WTC11 (cell line): Measurements from ENCODE around the gene GDAP1L1. TPM values are rescaled to one million over a fixed set of nuclear protein-coding genes. Genes with fewer than 3 reads are reported as not detected.
A peak's percentile ranks its signal among the peaks of the same experiment; 100 is the strongest.

ENCODE experiments used
- ATAC-seq: fragments of 200-7000 bp; cut with Tn5 transposase; 2 replicates; pipeline ENCODE4 v1.10.0; 2021; ENCODE audit warnings: mild to moderate bottlenecking, moderate library complexity
- CTCF ChIA-PET: fragments of 300-600 bp; sonication (Branson Sonifier 250); formaldehyde crosslinking; loops from one replicate; lab custom pipeline; 2021; ENCODE audit warnings: antibody characterized with exemption; lab: Charles Lee
- POLR2A ChIA-PET: fragments of 350-600 bp; sonication (Branson Sonifier 250); formaldehyde crosslinking; loops from one replicate; lab custom pipeline; 2021; ENCODE audit warnings: antibody characterized with exemption; lab: Charles Lee
- DNase-seq: peaks from one replicate; pipeline ENCODE4 v3.0.0; 2021; ENCODE audit warnings: low spot score
- H3K27ac Mint-ChIP-seq: 2 replicates; pipeline ENCODE4 v1.8.0; 2021; ENCODE audit warnings: mixed read lengths
- H3K27me3 Mint-ChIP-seq: 2 replicates; pipeline ENCODE4 v1.8.0; 2021; ENCODE audit warnings: low read depth, mild to moderate bottlenecking, moderate library complexity, mixed read lengths
- H3K36me3 Mint-ChIP-seq: 2 replicates; pipeline ENCODE4 v1.8.0; 2021; ENCODE audit warnings: mixed read lengths
- H3K4me1 Mint-ChIP-seq: 2 replicates; pipeline ENCODE4 v1.8.0; 2022; ENCODE audit warnings: mixed read lengths
- H3K4me3 Mint-ChIP-seq: 2 replicates; pipeline ENCODE4 v1.8.0; 2021; ENCODE audit warnings: mild to moderate bottlenecking, moderate library complexity, mixed read lengths
- H3K9me3 Mint-ChIP-seq: 2 replicates; pipeline ENCODE4 v1.8.0; 2021; ENCODE audit warnings: mixed read lengths
- EMX1 ChIP-seq: fragments of 250-450 bp; sonication (Bioruptor Pico); IDR thresholded peaks from 2 replicates; pipeline ENCODE4 v1.8.0; 2021; ENCODE audit warnings: mild to moderate bottlenecking
- FOXK1 ChIP-seq: sonication (generic); formaldehyde crosslinking; IDR thresholded peaks from 2 replicates; pipeline ENCODE4 v1.8.0; 2022; ENCODE audit warnings: mild to moderate bottlenecking, moderate library complexity, missing genetic modification reagents
- NFATC4 ChIP-seq: fragments of 250-450 bp; sonication (Bioruptor Pico); IDR thresholded peaks from 2 replicates; pipeline ENCODE4 v1.9.0; 2021; ENCODE audit warnings: mild to moderate bottlenecking
- NFYB ChIP-seq: sonication (generic); formaldehyde crosslinking; conservative IDR thresholded peaks from 2 replicates; pipeline ENCODE4 v1.8.0; 2022; ENCODE audit warnings: low read depth, missing genetic modification reagents
- PRRX2 ChIP-seq: fragments of 250-450 bp; sonication (Bioruptor Pico); IDR thresholded peaks from 2 replicates; pipeline ENCODE4 v1.8.0; 2021; ENCODE audit warnings: mild to moderate bottlenecking
- RELA ChIP-seq: sonication (generic); formaldehyde crosslinking; IDR thresholded peaks from 2 replicates; pipeline ENCODE4 v1.8.1; 2022; ENCODE audit warnings: missing genetic modification reagents, mild to moderate bottlenecking, borderline replicate concordance
- ZBTB21 ChIP-seq: sonication (generic); formaldehyde crosslinking; IDR thresholded peaks from 2 replicates; pipeline ENCODE4 v1.8.1; 2023; ENCODE audit warnings: mild to moderate bottlenecking, missing genetic modification reagents, borderline replicate concordance
- ZNF263 ChIP-seq: sonication (generic); formaldehyde crosslinking; IDR thresholded peaks from 2 replicates; pipeline ENCODE4 v1.8.1; 2022; ENCODE audit warnings: low read depth, mild to moderate bottlenecking, moderate library complexity, missing genetic modification reagents
- ZNF423 ChIP-seq: fragments of 250-450 bp; sonication (Bioruptor Pico); IDR thresholded peaks from 2 replicates; pipeline ENCODE4 v2.1.2; 2022; ENCODE audit warnings: mild to moderate bottlenecking, moderate library complexity
- ZNF671 ChIP-seq: fragments of 250-450 bp; sonication (Bioruptor Pico); IDR thresholded peaks from 2 replicates; pipeline ENCODE4 v1.8.0; 2021; ENCODE audit warnings: mild to moderate bottlenecking
- total RNA-seq: library from RNA; stranded (reverse); gene quantifications from 3 replicates; pipeline ENCODE4 v1.2.3, GENCODE V29; 2021
- TF ChIP-seq, protein P1 (sequence below): sonication (generic); formaldehyde crosslinking; IDR thresholded peaks from 2 replicates; pipeline ENCODE4 v1.8.1; 2022; ENCODE audit warnings: missing genetic modification reagents, borderline replicate concordance
- TF ChIP-seq, protein P2 (sequence below): fragments of 250-450 bp; sonication (Bioruptor Pico); IDR thresholded peaks from 2 replicates; pipeline ENCODE4 v1.8.0; 2021; ENCODE audit warnings: mild to moderate bottlenecking
- TF ChIP-seq, protein P3 (sequence below): sonication (generic); formaldehyde crosslinking; IDR thresholded peaks from 2 replicates; pipeline ENCODE4 v1.8.0; 2022; ENCODE audit warnings: missing genetic modification reagents
- TF ChIP-seq, protein P4 (sequence below): sonication (generic); formaldehyde crosslinking; IDR thresholded peaks from 2 replicates; pipeline ENCODE4 v1.8.1; 2022; ENCODE audit warnings: low read depth, missing genetic modification reagents, borderline replicate concordance
- TF ChIP-seq, protein P5 (sequence below): sonication (generic); formaldehyde crosslinking; IDR thresholded peaks from 2 replicates; pipeline ENCODE4 v1.8.1; 2022; ENCODE audit warnings: low read depth, mild to moderate bottlenecking, moderate library complexity, missing genetic modification reagents, borderline replicate concordance
- TF ChIP-seq, protein P6 (sequence below): sonication (generic); formaldehyde crosslinking; IDR thresholded peaks from 2 replicates; pipeline ENCODE4 v1.8.0; 2023; ENCODE audit warnings: missing genetic modification reagents, mild to moderate bottlenecking, borderline replicate concordance

The GDAP1L1 gene
- total RNA-seq, 1 experiment from 2014 or later, result 7.5 TPM

DNA sequence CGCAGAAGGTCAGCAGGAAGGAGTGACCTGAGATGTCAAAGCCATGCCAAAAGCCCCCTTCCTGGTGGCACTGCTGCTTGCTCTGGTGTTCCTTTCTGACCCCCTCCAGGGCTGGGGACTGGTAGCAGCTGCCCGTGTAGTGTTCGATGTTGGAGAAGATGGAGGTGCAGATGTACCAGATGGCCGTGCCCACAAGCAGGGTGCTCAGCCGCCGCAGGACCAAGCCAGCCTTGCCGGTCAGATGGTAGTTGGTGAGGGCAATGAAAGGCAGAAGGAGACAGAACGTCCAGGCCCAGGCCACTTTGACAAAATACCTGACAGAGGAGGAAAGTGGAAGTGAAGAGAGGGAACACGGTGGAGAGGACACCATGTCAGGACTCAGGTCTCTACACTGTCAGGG, 59.8 kb downstream of the GDAP1L1 start:
- no peaks in the 10 kb centered on the region for H3K36me3 Mint-ChIP-seq
- ATAC-seq (no peak), DNase-seq (no peak)
- peaks cover 19% of the 10 kb centered on the region for H3K27me3 Mint-ChIP-seq
- CTCF ChIA-PET, result interaction anchor here (0.6 kb wide), 1 partner anchor 1151 kb away, joined by 3 read pairs; no protein-coding TSS in a partner anchor
- H3K4me1 Mint-ChIP-seq, result peaks cover 10% of the 10 kb centered on the region
- H3K9me3 Mint-ChIP-seq, result no peaks in the 10 kb centered on the region
- TF ChIP-seq ZNF263 (no peak), ZBTB21 (no peak), PRRX2 (CRISPR knock-in tag) (no peak), ZNF671 (CRISPR knock-in tag) (no peak)
- TF ChIP-seq, protein P1, sequence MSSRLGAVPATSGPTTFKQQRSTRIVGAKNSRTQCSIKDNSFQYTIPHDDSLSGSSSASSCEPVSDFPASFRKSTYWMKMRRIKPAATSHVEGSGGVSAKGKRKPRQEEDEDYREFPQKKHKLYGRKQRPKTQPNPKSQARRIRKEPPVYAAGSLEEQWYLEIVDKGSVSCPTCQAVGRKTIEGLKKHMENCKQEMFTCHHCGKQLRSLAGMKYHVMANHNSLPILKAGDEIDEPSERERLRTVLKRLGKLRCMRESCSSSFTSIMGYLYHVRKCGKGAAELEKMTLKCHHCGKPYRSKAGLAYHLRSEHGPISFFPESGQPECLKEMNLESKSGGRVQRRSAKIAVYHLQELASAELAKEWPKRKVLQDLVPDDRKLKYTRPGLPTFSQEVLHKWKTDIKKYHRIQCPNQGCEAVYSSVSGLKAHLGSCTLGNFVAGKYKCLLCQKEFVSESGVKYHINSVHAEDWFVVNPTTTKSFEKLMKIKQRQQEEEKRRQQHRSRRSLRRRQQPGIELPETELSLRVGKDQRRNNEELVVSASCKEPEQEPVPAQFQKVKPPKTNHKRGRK (CRISPR knock-in tag), result no peak
- TF ChIP-seq, protein P2, sequence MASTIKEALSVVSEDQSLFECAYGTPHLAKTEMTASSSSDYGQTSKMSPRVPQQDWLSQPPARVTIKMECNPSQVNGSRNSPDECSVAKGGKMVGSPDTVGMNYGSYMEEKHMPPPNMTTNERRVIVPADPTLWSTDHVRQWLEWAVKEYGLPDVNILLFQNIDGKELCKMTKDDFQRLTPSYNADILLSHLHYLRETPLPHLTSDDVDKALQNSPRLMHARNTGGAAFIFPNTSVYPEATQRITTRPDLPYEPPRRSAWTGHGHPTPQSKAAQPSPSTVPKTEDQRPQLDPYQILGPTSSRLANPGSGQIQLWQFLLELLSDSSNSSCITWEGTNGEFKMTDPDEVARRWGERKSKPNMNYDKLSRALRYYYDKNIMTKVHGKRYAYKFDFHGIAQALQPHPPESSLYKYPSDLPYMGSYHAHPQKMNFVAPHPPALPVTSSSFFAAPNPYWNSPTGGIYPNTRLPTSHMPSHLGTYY (CRISPR knock-in tag), result no peak
- TF ChIP-seq, all 79 proteins: peak for 0
- H3K4me3 Mint-ChIP-seq, result no peak overlapping the region
- POLR2A ChIA-PET, result no interaction called here
- H3K27ac Mint-ChIP-seq, result no peak overlapping the region

DNA sequence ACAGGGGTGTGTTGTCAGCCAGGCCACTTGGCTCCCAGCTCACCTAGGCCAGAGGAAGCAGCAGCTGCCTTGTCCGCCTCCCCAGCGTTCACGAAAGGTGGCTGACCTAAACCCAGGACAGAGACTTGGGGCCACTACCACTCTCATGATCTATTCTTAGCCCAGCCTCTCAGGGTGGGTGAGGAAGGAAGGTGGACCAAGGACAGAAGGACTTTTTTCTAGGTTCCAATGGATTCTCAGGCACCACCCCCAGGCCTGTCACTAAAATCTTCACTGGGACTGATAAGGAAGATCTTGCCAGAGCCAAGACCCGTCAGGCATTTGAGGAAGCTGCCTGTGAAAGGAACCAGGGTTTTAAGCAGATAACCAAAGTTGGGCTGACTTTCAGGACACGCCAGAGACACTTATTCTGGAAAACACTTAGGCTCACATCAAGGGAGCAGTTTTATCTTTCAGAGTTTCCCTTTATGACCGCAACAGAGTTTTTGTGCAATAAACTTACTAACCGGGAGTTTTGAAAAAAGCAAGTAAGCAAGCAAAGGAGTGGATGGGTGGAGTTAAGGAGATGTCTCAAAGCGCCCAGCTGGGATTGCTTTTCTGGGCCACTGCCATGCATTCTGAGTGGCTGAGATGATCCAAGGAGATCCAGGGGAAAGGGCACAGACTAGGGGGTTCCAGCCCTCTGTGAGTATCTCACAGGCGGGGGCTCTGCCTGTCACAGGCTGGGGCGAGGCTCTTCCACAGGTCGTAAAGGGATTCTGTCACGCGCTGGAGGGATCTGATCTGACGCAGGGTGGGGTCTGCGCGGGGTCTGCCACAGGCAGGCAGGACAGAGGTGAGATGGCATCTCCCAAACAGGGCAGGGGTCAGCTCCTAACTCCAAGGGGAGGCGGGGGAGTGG, 62.9 kb downstream of the GDAP1L1 start:
- Mint-ChIP-seq H3K4me3 (peak overlapping the region; percentile 81), H3K9me3 (no peaks in the 10 kb centered on the region), H3K27ac (no peak overlapping the region), H3K36me3 (no peaks in the 10 kb centered on the region), H3K4me1 (peaks cover 10% of the 10 kb centered on the region), H3K27me3 (peaks cover 32% of the 10 kb centered on the region)
- no peak for ATAC-seq
- TF ChIP-seq, protein P3, sequence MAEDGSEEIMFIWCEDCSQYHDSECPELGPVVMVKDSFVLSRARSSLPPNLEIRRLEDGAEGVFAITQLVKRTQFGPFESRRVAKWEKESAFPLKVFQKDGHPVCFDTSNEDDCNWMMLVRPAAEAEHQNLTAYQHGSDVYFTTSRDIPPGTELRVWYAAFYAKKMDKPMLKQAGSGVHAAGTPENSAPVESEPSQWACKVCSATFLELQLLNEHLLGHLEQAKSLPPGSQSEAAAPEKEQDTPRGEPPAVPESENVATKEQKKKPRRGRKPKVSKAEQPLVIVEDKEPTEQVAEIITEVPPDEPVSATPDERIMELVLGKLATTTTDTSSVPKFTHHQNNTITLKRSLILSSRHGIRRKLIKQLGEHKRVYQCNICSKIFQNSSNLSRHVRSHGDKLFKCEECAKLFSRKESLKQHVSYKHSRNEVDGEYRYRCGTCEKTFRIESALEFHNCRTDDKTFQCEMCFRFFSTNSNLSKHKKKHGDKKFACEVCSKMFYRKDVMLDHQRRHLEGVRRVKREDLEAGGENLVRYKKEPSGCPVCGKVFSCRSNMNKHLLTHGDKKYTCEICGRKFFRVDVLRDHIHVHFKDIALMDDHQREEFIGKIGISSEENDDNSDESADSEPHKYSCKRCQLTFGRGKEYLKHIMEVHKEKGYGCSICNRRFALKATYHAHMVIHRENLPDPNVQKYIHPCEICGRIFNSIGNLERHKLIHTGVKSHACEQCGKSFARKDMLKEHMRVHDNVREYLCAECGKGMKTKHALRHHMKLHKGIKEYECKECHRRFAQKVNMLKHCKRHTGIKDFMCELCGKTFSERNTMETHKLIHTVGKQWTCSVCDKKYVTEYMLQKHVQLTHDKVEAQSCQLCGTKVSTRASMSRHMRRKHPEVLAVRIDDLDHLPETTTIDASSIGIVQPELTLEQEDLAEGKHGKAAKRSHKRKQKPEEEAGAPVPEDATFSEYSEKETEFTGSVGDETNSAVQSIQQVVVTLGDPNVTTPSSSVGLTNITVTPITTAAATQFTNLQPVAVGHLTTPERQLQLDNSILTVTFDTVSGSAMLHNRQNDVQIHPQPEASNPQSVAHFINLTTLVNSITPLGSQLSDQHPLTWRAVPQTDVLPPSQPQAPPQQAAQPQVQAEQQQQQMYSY (CRISPR knock-in tag), result no peak
- TF ChIP-seq, protein P4, sequence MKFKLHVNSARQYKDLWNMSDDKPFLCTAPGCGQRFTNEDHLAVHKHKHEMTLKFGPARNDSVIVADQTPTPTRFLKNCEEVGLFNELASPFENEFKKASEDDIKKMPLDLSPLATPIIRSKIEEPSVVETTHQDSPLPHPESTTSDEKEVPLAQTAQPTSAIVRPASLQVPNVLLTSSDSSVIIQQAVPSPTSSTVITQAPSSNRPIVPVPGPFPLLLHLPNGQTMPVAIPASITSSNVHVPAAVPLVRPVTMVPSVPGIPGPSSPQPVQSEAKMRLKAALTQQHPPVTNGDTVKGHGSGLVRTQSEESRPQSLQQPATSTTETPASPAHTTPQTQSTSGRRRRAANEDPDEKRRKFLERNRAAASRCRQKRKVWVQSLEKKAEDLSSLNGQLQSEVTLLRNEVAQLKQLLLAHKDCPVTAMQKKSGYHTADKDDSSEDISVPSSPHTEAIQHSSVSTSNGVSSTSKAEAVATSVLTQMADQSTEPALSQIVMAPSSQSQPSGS (CRISPR knock-in tag), result no peak
- TF ChIP-seq, protein P5, sequence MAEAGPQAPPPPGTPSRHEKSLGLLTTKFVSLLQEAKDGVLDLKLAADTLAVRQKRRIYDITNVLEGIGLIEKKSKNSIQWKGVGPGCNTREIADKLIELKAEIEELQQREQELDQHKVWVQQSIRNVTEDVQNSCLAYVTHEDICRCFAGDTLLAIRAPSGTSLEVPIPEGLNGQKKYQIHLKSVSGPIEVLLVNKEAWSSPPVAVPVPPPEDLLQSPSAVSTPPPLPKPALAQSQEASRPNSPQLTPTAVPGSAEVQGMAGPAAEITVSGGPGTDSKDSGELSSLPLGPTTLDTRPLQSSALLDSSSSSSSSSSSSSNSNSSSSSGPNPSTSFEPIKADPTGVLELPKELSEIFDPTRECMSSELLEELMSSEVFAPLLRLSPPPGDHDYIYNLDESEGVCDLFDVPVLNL (CRISPR knock-in tag), result no peak
- no peak for TF ChIP-seq ZBTB21
- TF ChIP-seq NFYB (CRISPR knock-in tag), result no peak
- TF ChIP-seq RELA, result no peak
- TF ChIP-seq EMX1 (CRISPR knock-in tag), result no peak
- no peak for TF ChIP-seq FOXK1 (CRISPR knock-in tag)
- TF ChIP-seq, protein P6, sequence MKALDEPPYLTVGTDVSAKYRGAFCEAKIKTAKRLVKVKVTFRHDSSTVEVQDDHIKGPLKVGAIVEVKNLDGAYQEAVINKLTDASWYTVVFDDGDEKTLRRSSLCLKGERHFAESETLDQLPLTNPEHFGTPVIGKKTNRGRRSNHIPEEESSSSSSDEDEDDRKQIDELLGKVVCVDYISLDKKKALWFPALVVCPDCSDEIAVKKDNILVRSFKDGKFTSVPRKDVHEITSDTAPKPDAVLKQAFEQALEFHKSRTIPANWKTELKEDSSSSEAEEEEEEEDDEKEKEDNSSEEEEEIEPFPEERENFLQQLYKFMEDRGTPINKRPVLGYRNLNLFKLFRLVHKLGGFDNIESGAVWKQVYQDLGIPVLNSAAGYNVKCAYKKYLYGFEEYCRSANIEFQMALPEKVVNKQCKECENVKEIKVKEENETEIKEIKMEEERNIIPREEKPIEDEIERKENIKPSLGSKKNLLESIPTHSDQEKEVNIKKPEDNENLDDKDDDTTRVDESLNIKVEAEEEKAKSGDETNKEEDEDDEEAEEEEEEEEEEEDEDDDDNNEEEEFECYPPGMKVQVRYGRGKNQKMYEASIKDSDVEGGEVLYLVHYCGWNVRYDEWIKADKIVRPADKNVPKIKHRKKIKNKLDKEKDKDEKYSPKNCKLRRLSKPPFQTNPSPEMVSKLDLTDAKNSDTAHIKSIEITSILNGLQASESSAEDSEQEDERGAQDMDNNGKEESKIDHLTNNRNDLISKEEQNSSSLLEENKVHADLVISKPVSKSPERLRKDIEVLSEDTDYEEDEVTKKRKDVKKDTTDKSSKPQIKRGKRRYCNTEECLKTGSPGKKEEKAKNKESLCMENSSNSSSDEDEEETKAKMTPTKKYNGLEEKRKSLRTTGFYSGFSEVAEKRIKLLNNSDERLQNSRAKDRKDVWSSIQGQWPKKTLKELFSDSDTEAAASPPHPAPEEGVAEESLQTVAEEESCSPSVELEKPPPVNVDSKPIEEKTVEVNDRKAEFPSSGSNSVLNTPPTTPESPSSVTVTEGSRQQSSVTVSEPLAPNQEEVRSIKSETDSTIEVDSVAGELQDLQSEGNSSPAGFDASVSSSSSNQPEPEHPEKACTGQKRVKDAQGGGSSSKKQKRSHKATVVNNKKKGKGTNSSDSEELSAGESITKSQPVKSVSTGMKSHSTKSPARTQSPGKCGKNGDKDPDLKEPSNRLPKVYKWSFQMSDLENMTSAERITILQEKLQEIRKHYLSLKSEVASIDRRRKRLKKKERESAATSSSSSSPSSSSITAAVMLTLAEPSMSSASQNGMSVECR (CRISPR knock-in tag), result no peak
- no peak for TF ChIP-seq NFATC4
- TF ChIP-seq ZNF423, result no peak
- ChIA-PET CTCF (interaction anchor here (0.8 to 4.6 kb wide), 25 partner anchors 10 to 373 kb away, joined by 3 to 85 read pairs (median 6); partner anchors contain the start of gene GDAP1L1), POLR2A (interaction anchor here (1.3 kb wide), 1 partner anchor 16 kb away, joined by 4 read pairs; no protein-coding TSS in a partner anchor)
- DNase-seq, result no peak
